Renal cortex interstitium (tissue), 11 donors: ENCODE results near the gene ACP4. TPM values are rescaled to one million over a fixed set of nuclear protein-coding genes. Genes with fewer than 3 reads are reported as not detected.
A peak's percentile ranks its signal among the peaks of the same experiment; 100 is the strongest.

Source experiments
- DNase-seq, 11 donors: peaks; one replicate each; pipeline ENCODE4 v3.0.0-alpha.2; 2013; ENCODE audit warnings: low read depth in 9 of 11, low spot score in 4 of 11; ENCODE audit errors: extremely low read depth in 1 of 11
- polyA plus RNA-seq, 3 donors: library from polyadenylated mRNA; unstranded; fragments of 120-200 nt; gene quantifications; one replicate each; pipeline ENCODE4 v1.2.1, GENCODE V29; 2013; ENCODE audit not compliant: insufficient read length in 3 of 3

The ACP4 gene
- polyA plus RNA-seq, 3 donors = 0.07 to 0.36 TPM; not detected in 1

- no peak for DNase-seq
These were observed 25.2 kb downstream of the ACP4 start for GRCh38 chr19:50815439-50815838.

- peak in 1 of 11 donors; percentile 39 for DNase-seq
These were observed 28.0 kb downstream of the ACP4 start for GRCh38 chr19:50817941-50818858.

- no peak for DNase-seq
These were observed 28.8 kb downstream of the ACP4 start for GRCh38 chr19:50818859-50819472.

GRCh38 chr19:50819636-50820035 is 29.4 kb downstream of the ACP4 start:
- no peak for DNase-seq

- DNase-seq = no peak
These were observed 29.9 kb downstream of the ACP4 start for GRCh38 chr19:50820086-50820485.

GRCh38 chr19:50820549-50821247 is 30.5 kb downstream of the ACP4 start:
- DNase-seq = no peak

GRCh38 chr19:50821248-50821612 is 31.0 kb downstream of the ACP4 start:
- DNase-seq = no peak

GRCh38 chr19:50821622-50822021 is 31.4 kb downstream of the ACP4 start:
- DNase-seq = no peak

GRCh38 chr19:50822661-50823208 is 32.5 kb downstream of the ACP4 start:
- DNase-seq = no peak

- DNase-seq = no peak
These were observed 33.3 kb downstream of the ACP4 start, which contains the start of gene KLK1 for GRCh38 chr19:50823389-50824042. Gene KLK1 (minus strand): TSS chr19:50823787. CDS start chr19:50823748, 39 bp downstream.

GRCh38 chr19:50826492-50827240 is 36.5 kb downstream of the ACP4 start:
- DNase-seq = no peak

GRCh38 chr19:50827476-50827875 is 37.3 kb downstream of the ACP4 start:
- no peak for DNase-seq

- no peak for DNase-seq
These were observed 39.6 kb downstream of the ACP4 start for GRCh38 chr19:50829801-50830200.

- no peak for DNase-seq
These were observed 40.2 kb downstream of the ACP4 start for GRCh38 chr19:50830266-50831025.

GRCh38 chr19:50831026-50831396 is 40.8 kb downstream of the ACP4 start:
- no peak for DNase-seq

- DNase-seq = no peak
These were observed 42.5 kb downstream of the ACP4 start for GRCh38 chr19:50832666-50833065.

GRCh38 chr19:50833117-50833801 is 43.0 kb downstream of the ACP4 start, which contains the start of gene KLK15:
Gene KLK15 (minus strand): TSS chr19:50833574. CDS start chr19:50831492, 2,082 bp downstream.
- DNase-seq = no peak
